Kidney (tissue), 14 donors: ENCODE measurements around the gene HPS4. TPM values are rescaled to one million over a fixed set of nuclear protein-coding genes. Genes with fewer than 3 reads are reported as not detected.

Experiments used
- DNase-seq, 5 donors: peaks; one replicate each; pipeline ENCODE4 v3.0.0-alpha.2; 2013 to 2020
- FAIRE-seq: peaks from 2 replicates; lab custom pipeline; 2012; peaks lifted over from hg19 to GRCh38; lab: Jason Lieb, UNC
- H3K27ac ChIP-seq, 2 donors: one replicate each; pipeline ENCODE4 v1.7.0; 2013; ENCODE audit warnings: low read depth in 2 of 2, low read length in 2 of 2, inconsistent platforms in 1 of 2
- H3K27me3 ChIP-seq: one replicate; pipeline ENCODE4 v1.7.1; 2013; ENCODE audit warnings: low read length, inconsistent platforms; ENCODE audit not compliant: control insufficient read depth, insufficient read depth
- H3K36me3 ChIP-seq, 3 donors: one replicate each; pipeline versions ENCODE4 v1.7.0 to v1.7.1; 2013; ENCODE audit warnings: low read length in 3 of 3, control low read depth in 1 of 3, inconsistent platforms in 1 of 3; ENCODE audit not compliant: insufficient read depth in 3 of 3, control insufficient read depth in 2 of 3
- H3K4me1 ChIP-seq, 3 donors: one replicate each; pipeline versions ENCODE4 v1.7.0 to v1.7.1; 2013; ENCODE audit warnings: low read length in 3 of 3, inconsistent platforms in 1 of 3, low read depth in 1 of 3; ENCODE audit not compliant: control insufficient read depth in 2 of 3, insufficient read depth in 2 of 3
- H3K4me3 ChIP-seq, 3 donors: one replicate each; pipeline versions ENCODE4 v1.7.0 to v1.8.1; 2013; ENCODE audit warnings: low read length in 3 of 3, control low read depth in 1 of 3, inconsistent platforms in 1 of 3
- H3K9ac ChIP-seq, 3 donors: one replicate each; pipeline versions ENCODE4 v1.7.0 to v1.7.1; 2013; ENCODE audit warnings: low read length in 3 of 3, control low read depth in 1 of 3, inconsistent platforms in 1 of 3
- H3K9me3 ChIP-seq, 3 donors: one replicate each; pipeline versions ENCODE4 v1.7.0 to v1.7.1; 2013; ENCODE audit warnings: low read length in 3 of 3, control low read depth in 1 of 3, inconsistent platforms in 1 of 3; ENCODE audit not compliant: control insufficient read depth in 2 of 3, insufficient read depth in 1 of 3
- intact Hi-C: fragments of 100-400 bp; cut with DNase I; formaldehyde crosslinking; loops from one replicate; pipeline ENCODE4 v1.11.1; 2022
- polyA plus RNA-seq: library from polyadenylated mRNA; stranded (reverse); fragments of 350-450 nt; fragmentation: Illumina TruSeq; extraction: RNeasy Lipid Tissue Mini Kit (QIAGEN cat#74804); gene quantifications from one replicate; pipeline ENCODE4 v1.2.3, GENCODE V29; 2014; ENCODE audit warnings: low read depth, low replicate concordance; ENCODE audit not compliant: insufficient read depth
- total RNA-seq: library from RNA; stranded (reverse); fragmentation: NEBNext Ultra II Directional; extraction: Animal tissue kit (Norgen Biotek cat#: 25700); gene quantifications from one replicate; pipeline ENCODE4 v1.2.1, GENCODE V29; 2021
- TF ChIP-seq, protein P1 (sequence below): IDR thresholded peaks from 3 replicates; pipeline ENCODE4 v1.5.1; 2012; ENCODE audit warnings: mild to moderate bottlenecking, moderate library complexity, borderline replicate concordance; ENCODE audit not compliant: insufficient read depth; ENCODE audit errors: extremely low read depth
- donor health status: control.
- donor health status: control.
- donor health status: control.
- donor health status: control.
- donor health status: control.
- donor health status: DM: yes; HTN: yes; CAD: no.
- donor health status: Normal renal cell carcinoma (clear cell type).

The HPS4 gene
- total and polyA plus RNA-seq, 2 donors from 2014 or later, result 11.9 to 35.5 TPM

DNA sequence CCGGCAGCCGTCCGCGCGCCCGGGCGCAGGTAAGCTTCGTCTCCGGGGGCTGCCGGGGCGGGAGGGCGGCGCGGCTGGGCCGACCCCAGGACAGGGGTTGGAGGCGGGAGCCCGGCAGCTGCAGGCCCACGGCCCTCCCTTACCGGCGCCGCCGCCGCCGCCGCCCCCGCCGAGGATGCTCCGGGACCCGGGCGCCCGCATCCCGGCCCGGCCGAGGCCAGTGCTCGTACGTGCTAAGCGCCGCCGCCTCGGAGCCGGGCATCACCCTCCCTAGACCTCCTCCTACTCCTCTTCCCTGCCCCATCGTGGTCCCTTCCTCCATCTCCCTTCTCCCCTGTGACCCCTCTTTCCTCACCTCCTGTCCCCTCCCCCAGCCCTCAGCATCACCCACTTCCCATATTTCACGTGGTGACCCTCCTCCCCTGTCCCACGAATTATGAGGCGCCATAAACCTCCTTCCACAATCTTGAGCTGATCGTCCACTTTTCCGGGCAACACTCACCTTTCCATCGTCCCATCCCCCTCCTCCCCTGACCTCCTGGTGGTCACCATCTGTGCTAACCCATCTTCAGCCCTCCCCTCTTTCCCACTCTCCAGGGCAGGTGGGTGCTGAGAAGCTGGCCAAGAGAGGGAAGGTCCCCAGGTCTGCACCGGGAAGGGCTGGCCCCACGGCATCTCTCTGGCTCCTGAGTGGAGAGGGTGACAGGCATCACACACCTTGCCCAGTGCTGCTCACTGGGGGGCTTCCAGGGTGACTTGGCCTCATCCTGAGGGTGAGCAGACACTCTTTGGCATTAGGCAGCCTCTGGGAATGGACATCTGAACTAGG is 53.9 kb downstream of the HPS4 start:
- FAIRE-seq (no peak), DNase-seq (peak in 2 of 5 donors; percentile 9 to 63)
- Histone ChIP-seq H3K9ac (peak overlapping the region in 1 of 3 donors; percentile 13), H3K27ac (no peak overlapping the region), H3K9me3 (no peaks in the 10 kb centered on the region), H3K27me3 (no peaks in the 10 kb centered on the region), H3K4me3 (peak overlapping the region; percentile 44 to 58 (median 47)), H3K36me3 (no peaks in the 10 kb centered on the region), H3K4me1 (peaks cover 0 to 12% (median 2%) of the 10 kb centered on the region in 3 donors)
- intact Hi-C loops, result no loop called here
- TF ChIP-seq, protein P1, sequence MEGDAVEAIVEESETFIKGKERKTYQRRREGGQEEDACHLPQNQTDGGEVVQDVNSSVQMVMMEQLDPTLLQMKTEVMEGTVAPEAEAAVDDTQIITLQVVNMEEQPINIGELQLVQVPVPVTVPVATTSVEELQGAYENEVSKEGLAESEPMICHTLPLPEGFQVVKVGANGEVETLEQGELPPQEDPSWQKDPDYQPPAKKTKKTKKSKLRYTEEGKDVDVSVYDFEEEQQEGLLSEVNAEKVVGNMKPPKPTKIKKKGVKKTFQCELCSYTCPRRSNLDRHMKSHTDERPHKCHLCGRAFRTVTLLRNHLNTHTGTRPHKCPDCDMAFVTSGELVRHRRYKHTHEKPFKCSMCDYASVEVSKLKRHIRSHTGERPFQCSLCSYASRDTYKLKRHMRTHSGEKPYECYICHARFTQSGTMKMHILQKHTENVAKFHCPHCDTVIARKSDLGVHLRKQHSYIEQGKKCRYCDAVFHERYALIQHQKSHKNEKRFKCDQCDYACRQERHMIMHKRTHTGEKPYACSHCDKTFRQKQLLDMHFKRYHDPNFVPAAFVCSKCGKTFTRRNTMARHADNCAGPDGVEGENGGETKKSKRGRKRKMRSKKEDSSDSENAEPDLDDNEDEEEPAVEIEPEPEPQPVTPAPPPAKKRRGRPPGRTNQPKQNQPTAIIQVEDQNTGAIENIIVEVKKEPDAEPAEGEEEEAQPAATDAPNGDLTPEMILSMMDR, result no peak

DNA sequence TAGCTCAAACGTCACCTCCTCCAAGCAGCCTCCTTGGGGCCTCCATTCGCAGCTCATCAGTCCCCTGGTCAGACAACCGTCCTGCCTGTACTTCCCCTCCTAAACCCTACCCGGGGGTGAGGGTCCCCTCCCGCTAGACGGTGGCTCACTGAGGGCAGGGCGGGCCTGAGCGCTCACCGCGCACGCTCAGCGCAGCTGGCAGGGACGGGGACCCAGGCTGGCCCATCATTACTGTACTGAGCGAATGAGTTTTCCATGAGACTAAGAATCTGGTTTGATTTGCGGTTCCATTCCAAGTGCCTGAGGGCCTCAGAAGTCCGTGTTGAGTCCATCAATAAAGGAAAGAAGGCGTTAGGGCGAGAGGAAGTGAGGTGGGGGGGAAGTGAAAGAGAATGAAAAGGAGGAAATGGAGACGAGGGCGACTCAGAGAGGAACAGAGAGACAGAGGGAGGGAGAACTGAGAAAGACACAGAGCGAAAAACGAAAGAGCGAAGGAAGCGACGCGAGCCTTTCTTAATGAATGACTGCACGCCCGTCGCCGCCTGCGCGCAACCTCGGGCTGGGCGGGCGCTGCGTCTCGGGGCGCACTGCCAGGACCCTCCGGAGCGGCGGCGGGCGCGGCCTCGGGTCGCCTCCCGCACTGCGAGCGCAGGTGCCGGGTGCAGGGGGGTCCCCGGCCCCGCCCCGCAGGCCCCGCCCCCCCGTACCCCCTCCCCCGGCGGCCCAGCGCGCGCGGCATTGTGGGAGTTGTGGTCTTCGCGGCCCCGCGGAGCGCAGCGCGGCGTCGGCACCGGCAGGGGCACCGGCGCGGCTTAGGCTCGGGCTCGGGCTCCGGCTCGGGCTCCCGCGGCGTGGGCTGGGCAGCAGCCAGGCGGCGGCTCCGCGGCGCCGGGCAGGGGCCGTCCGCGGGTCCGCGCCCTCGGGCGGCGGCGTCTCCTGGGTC is 54.8 kb downstream of the HPS4 start, which contains the start of gene ASPHD2:
Gene ASPHD2 (plus strand): TSS at position 746 of the 943 bp plus-strand sequence. CDS start 4,356 bp downstream, outside the sequence.
- TF ChIP-seq, protein P1, result no peak
- intact Hi-C loops, result no loop called here
- H3K4me1 ChIP-seq, result peaks cover 0 to 12% (median 2%) of the 10 kb centered on the region in 3 donors
- H3K27me3 ChIP-seq, result no peaks in the 10 kb centered on the region
- H3K36me3 ChIP-seq, result no peaks in the 10 kb centered on the region
- H3K9me3 ChIP-seq, result no peaks in the 10 kb centered on the region
- H3K27ac ChIP-seq, result peak within 1 kb of the TSS; percentile 53 to 57
- H3K4me3 ChIP-seq, result peak within 1 kb of the TSS; percentile 63 to 94 (median 85)
- peak within 1 kb of the TSS; percentile 17 to 79 (median 43) for H3K9ac ChIP-seq
- DNase-seq (peak; percentile 67 to 83 (median 77)), FAIRE-seq (no peak)

DNA sequence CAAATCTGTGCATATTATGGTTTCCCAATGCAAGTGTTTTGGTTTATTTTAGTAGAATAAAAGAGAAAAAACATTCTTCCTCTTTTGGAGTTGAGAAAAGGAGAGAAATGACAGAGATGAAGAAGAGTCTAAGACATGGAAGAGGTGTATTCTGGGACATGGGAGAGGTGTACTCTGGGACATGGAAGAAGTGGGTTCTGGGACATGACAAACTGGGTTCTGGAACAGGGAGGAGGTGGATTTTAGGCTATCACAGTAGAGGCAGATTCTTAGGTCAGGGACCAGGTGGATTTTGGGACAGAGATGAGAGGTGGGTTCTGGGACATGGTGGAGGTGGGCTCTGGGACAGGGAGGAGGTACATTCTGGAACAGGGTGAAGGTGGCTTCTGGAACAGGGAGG is 56.7 kb downstream of the HPS4 start:
- peaks cover 0 to 12% (median 2%) of the 10 kb centered on the region in 3 donors for H3K4me1 ChIP-seq
- H3K36me3 ChIP-seq, result no peaks in the 10 kb centered on the region
- intact Hi-C loops, result no loop called here
- DNase-seq, result no peak
- H3K27ac ChIP-seq, result no peak overlapping the region
- no peak overlapping the region for H3K9ac ChIP-seq
- TF ChIP-seq, protein P1, result no peak
- peaks cover 0 to 6% (median 0%) of the 10 kb centered on the region in 3 donors for H3K9me3 ChIP-seq
- FAIRE-seq, result no peak
- no peak overlapping the region for H3K4me3 ChIP-seq
- H3K27me3 ChIP-seq, result no peaks in the 10 kb centered on the region
